GM18499 (cell line): ENCODE results near the gene NKX1-1.
"Not testable (repeated sequence)": the region's sequence is repeated elsewhere in the genome, so short reads cannot be mapped to it uniquely, and the experiment has no call there.

Experiments used
- ATAC-seq: cut with Tn5 transposase; IDR thresholded peaks from one replicate; pipeline ENCODE4 v1.9.1; 2021; ENCODE audit warnings: moderate number of reproducible peaks; ENCODE audit not compliant: insufficient read depth, unreplicated experiment

Gene NKX1-1

DNA sequence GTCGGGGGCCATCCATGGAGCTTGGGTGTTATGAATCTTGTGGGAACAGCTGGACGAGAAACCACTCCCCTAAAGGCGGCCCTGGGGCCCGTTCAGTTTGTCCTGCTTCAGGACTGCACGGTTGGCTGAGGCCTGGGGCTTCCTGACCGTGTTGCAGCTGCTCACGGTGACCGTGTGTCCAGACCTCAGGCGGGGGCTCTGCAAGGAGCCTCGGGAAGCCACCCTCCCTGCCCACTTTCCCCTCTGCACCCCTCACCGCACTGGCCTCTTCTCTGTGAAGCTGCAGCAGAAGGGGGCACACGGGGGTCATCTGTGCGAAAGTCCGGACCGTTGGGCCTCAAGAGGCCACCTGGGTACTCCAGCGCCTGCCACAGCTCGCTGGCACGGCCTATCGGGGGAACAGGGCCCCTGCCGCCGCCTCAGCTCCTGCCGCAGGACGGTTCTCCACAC lies 29.8 kb downstream of the NKX1-1 start:
- ATAC-seq: no peak

DNA sequence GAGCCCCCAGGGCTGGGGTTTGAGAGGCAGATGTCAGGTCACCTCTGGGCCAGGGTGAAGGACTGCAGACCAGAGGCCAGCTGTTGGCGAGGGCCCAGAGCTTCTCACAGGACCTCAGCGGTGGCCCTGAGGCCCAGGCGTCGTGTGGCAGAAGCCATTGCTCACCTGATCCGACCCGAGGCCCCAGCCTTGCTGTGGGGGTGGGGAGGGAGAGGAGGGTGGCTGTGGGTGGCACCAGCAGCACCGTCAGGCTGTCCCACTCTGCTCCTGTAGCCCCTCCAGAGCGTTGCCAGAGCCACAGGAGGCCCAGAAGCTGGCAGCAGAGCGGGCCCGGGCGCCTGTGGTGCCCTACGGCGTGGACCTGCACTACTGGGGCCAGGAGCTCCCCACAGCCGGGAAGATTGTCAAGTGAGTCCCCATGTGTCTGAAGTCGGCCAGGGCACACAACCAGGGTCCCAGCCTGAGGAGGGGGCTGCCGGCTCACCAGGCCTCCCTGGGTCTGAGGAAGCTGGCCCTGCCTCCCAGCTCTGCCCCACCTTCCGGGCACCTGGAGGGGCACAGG lies 30.4 kb downstream of the NKX1-1 start:
- ATAC-seq: no peak

DNA sequence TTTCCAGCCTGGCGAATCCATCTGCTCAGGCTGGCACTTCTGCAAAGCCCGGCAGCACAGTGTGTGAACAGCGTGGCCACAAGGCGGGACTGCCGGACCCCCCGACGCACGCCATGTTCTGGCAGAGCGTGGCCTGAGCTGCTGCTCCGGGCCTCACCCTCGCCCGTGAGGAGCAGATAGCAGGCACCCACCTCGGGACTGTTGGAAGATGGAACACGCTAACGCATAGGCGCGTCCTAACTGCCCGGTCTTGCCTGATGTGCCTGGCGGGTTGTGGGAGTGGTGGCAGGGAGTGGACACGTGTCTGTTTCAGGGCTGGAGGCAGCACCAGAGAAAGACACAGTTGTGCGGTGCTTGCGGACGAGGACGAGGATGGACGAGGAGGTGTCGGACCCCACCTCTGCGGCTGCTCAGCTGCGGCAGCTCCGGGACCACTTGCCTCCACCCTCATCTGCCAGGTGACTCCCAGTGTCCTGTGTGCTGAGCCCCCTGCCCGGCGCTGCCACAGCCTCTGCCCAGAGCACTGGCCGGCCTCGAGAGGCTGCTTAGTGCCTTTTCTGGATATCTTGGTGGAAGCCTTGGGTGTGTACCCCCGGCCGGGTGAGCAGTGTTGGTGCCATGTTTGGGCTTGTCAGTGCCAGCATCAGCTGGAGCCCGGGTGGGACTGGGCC lies 31.1 kb downstream of the NKX1-1 start:
- no peak for ATAC-seq

DNA sequence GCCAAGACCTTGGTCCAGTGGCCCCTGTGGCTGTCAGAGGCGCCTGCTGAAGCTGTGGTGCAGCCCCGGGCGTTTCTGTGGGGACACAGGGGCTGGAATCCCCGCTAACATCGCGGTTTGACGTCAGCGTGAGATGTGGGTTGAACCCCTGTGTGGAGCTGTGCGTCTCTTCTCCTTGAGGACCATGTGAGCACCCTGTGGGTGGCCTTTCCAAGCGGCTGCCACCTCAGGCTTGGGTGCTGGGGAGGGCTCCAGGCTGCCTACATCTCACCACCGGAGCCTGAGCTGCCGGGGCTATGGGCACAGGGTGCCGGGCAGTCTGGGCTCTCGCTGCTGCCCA lies 31.6 kb downstream of the NKX1-1 start:
- ATAC-seq: no peak

DNA sequence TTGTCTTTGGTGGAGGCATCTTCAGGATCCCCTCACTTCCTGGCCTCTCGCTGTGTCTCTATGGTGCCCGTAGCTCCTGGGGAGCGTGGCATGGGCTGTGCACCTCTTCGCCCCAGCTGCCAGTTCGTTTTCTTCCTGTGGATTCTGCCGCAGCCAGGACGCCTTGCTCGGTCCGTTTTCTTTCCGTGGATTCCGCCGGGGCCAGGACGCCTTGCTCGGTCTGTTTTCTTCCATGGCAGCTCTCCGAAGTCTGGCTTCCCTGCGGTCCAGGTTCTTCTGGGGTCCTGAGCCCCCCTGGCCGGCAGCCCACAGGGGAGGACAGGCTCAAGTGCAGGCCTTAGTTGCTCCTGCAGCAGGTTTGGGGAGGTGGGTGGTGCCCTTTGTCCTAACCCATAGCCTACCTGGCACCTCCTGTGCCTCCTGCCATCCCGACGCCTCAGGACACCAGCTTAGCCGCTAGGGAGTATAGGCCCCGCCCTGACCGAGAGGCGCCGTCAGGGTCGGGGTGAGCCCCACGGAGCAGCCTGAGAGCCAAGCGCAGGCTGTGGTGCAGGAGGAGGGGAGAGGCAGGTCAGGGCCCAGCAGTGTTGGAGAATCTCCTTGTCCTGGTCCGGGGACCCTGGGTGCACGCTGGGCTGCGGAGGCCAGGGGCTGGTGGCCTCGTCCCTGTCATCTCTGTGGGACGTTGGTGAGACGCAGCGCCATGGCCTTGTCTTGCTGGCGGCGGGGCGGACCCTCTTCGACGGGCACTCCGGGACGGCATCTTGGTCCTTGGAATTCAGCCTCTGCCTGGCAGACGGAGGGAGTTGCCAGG lies 32.1 kb downstream of the NKX1-1 start:
- no peak for ATAC-seq

DNA sequence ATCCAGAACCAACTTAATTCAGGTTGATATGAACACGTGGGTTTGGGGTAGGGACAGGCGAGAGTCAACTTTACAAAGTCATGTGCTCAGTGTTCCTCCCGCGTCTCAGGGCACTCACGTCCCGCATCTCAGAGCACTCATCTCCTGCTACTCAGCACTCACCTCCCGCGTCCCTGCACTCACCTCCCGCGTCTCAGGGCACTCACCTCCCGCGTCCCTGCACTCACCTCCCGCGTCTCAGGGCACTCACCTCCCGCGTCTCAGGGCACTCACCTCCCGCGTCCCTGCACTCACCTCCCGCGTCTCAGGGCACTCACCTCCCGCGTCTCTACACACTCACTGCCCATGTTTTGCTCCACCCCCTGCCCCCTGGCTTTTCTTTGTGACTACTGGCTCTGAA lies 33.7 kb downstream of the NKX1-1 start:
- ATAC-seq: not testable (repeated sequence)

DNA sequence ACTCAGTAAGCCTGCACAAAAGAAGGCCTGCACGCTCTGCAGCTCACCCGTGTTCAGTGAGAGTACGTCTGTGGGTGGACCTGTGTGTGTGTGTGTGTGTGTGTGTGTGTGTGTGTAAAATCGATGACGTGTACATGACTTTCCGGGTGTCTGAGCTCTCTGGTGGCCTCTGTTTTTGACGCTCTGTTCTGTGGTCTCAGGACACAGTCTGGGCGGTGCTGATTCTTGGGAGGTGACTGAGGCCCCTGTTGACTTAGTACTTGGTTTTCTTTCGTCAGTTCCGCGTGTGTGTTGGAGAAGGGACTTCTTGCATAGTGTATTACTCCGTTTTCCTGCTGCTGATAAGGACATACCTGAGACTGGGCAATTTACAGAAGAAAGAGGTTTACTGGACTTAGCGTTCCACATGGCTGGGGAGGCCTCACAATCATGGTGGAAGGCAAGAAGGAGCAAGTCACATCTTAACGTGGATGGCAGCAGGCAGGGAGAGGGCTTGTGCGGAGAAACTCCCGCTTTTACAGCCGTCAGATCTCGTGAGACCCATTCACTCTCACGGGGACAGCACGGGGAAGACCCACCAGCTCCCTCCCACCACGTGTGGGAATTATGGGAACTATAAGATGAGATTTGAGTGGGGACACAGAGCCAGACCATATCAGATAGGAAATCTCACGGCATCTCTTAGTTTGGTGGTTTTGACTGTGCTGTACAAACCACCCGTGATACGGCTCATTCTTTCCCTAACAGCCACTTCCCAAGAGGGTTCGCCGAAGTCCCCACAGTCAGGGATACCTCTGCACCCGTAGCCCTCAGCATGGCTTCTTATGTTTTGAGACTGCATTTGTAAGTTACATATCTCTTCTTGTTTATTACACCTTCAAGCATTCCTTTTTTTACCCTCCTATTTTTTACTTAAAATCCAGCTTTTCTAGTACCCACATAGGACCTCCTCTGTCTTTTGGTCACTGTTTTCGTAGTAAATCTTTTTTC lies 34.8 kb downstream of the NKX1-1 start:
- no peak for ATAC-seq

DNA sequence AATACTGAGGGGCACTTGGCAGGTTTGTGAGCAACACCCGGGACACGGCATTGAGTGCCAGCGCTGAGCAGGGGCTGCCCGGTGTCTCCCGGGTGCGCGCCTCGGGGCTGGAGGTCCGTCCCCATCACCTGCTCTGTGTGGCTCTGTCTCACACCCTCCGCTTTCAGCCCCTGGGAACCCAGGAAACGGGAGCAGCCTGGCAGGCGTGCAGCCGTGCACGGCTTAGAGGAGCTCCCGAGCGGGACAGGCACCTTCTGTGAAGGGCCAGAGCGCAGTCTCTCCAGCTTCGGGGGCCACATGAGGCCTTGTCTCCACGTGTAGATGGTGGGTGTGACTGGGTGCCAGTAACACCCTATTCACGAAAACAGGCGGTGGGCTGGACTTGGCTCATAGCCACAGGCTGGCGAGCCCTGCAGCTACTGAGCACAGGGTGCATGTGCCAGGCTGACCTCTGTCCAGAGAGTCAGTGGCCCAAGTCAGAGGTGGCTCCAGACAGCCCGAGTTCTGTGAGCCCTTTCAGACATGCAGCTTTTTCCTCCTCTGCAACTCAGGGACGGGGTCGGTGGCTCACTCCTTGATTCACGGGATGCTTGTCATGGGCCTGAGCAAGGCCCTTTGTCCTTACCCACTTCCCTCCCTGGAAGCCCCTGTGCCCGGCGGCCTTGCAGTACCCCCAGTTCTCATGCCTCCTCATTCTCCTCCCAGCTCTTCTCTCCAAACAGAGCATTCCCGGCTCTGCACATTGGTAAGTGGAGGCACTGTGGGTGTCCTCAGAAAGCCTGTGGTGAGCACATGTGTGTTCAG lies 35.7 kb downstream of the NKX1-1 start:
- no peak for ATAC-seq

DNA sequence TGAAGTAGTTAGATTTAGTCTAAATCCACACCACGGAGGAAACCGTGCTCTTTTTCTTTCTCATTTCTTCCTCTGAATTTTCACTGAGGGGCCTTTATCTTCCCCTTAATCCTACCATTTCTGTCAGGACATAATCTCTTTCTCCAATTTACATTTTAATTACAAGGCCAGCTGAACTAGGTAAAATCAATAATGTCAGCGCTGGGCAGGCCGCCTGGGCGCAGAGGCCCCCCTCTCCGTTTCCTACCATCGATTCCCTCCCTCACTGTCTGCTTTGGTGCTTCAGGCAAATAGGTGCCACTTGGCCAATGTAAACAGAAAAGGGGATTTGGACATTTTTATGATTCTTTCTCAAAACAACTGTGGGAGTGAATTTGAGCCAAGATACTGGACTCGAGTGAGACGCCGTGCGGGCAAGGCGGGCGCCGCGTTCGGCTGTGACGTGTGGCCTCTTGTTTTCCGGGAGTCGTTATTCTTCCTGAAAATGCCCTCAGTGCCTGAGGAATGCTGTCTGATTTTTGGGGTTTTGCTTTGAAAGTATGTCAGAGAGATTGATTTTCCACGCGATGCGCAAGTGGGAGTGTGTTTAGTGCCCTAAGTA lies 36.7 kb downstream of the NKX1-1 start:
- no peak for ATAC-seq

DNA sequence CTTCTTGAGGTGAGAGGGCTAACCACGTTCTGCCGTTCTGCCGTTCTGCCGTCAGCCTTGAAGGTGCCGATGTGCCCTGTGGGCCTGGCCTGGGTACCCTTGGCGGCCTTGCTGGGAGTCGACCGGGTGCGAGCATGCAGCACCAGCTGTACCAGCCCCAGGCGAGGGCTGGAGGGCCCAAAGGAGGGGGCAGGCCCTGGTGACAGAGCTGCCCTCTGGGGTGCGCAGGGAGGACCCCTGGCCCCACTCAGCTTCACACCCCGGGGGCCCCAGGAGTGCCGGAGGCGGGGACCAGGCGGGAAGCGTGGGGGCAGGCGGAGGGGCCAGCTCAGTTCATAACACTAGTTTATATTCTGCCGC lies 37.2 kb downstream of the NKX1-1 start:
- no peak for ATAC-seq

DNA sequence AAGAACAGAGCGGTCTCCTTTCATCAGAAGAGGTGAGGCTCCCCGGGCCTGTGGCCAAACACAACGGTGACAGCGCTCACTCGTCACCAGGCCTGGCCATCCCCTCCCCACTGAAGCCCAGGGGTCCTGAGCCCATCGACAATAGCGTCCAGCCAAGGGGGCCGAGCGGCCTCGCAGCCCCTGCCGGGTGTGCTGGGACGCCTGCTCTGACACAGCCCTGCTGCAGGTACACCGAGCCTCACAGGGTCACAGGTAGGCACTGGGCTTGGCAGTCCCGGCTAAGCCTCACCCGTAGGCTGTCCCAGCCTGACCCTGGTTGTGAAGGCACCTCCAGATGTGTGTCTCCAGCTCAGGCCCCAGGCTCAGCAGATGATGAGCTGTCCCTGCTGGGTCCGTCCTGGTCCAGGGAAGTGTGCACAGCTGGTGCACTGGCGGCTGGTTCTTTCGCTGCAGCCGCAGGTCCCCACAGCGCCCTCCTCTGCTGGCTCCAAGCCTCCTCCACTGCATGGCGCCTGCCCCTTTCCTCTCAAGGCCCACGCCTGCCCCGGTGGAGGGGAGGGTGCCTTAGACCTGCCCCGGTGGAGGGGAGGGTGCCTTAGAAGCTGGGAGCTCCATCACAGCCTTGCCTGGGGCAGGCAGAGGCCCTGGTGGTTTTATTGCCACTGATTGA lies 37.7 kb downstream of the NKX1-1 start:
- no peak for ATAC-seq

DNA sequence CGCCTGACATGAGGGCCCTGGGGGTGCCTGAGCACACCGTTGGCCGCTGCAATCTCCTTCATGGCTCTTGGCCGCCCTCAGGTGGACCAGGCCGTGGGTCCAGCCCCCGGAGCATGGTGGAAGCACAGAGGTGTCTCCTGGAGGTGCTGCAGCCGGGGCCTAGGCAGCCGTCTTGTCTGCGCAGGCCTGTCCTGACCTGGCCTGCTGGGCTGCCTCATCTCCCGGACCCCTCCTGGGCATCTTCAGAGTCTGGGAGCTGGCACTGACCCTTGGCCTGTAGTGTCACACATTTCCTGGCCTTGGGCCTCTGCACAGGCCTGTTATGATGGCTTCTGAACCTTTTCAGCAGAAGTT lies 38.3 kb downstream of the NKX1-1 start:
- no peak for ATAC-seq

DNA sequence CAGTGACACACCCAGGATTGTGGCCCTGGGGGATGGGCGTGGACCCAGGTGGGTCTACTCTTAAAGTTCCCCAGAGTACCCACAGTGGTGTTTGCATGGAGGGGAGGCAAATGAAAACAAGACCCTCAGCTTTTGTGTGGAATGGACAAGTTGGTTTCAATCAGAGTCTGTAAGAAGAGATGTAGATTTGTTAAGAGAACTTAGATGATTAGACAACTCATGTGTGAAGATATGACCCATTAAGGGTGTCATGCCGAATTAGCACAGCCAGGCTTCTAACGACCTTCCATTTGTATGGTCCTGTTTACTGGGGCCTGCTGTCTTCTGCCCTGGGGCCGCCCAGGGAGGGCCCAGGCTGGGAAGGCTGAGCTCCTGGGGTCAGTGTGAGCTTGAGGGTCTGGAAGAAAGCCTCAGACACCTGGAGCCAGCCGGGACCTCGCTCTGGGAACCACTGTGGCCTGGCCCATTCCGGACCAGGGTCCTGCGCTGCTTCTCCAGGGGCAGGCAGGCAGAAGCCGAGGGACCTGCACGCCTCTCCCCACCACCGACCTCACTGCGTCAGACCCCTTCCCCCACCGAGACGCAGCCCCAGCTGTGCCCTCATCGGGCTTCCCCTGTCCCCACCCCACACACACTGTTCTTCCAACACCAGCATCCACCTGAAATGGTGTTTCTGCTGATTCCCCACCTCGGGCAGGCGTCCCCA lies 38.9 kb downstream of the NKX1-1 start:
- ATAC-seq: no peak

DNA sequence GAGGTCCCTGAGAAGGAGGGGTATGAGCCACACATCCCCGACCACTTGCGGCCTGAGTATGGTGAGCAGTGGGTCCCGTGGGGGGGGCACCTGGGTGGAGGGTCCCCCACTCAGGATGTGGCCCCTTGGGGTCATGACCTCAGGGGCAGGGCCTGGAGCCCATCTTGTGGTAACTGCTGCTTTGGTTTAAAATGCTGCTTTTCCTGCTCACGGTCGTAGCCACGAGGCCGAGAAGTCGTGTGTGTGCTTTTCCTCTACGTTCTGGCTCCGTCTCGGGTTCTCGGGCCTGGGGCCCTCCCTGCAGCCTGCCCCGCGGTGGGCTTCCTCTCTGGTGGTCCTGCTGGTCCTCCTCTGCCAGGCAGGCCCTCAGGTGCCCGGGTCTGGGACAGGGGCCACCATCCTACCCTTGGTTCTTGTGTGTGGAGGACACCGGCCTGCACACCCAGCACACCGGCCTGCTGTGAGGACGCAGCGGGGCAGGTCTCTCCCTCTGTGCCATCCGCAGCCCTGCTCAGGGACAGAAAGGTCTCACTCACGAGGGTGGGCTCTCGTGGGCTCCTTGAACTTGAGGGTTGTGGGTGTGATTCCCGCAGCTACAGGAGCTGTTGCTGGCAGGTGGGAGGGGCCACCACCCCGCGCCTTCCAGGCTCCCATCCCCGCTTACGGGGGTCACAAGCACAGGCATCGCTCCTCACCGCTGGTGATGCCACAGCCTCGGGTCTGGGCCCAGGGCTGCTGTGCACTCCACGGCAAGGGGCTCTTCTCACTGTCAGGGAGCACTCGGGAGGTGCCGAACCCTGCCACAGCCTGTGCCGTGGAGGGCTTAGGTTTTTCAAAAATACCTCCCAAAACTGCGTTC lies 39.6 kb downstream of the NKX1-1 start:
- ATAC-seq: no peak

DNA sequence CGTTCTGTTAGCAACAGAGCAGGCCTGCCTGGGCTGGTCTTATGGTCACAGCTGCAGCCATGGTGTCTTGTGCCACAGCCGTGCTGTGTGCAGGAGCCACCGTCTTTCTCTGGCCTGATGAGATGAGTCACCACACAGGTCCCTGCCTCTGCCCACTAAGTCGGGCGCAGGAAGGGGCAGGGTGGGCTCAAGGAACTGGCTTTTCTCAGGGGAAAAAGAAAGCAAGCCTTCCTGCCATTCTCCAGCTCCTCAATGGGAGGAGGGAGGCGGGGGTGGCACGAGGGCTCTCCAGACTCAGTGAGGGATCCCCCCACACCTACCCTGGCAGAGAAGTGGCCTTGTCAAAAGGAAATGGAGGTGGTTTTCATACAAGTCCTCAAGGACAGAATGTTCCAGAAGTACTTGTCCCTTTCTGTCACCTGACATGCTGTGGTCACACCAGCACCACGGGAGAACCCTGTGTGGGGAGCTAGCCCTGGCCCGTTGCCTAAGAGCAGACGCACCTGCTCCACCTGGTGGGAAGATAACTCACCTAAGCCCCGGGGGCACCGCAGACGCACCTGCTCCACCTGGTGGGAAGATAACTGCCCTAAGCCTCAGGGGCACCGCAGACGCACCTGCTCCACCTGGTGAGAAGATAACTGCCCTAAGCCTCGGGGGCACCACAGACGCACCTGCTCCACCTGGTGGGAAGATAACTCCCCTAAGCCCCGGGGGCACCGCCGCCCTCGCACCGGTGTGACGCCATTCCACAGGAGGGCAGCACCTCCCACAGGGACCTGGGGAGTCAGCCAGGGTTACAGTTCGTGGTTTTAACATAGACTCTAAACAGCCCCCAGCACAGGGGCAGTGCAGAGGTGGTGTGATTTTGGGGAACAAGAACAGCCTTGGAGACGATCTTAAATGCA lies 40.7 kb downstream of the NKX1-1 start:
- no peak for ATAC-seq

DNA sequence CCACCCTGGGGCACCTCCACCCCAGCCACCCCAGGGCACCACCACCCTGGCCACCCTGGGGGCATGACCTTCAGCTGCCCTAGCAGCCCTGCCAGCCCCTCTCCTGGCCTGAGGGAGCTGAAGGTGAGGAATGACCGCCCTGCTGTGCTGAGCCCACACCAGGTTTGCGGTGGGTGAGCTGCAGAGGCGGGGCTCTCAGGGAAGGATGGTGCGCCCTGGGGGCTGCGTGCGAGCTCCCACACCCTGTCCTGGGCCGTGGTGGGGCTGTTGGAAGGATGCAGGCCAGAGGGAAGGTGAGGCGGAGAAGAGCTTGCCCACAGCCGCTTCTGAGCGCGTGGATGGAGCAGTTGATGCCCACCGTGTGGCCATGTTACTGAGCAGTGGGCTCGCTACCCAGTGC lies 41.5 kb downstream of the NKX1-1 start:
- no peak for ATAC-seq
